SK-N-SH (cell line): ENCODE data around the gene CACNA1E.

ENCODE experiments used
- CTCF ChIP-seq: fragments of 200-600 bp; sonication (generic); IDR thresholded peaks from 2 replicates; pipeline ENCODE4 v1.6.1; 2017; ENCODE audit warnings: antibody characterized with exemption, mild to moderate bottlenecking, moderate library complexity
- EZH2phosphoT487 ChIP-seq: fragments of 200-600 bp; sonication (generic); IDR thresholded peaks from 2 replicates; pipeline ENCODE4 v1.6.1; 2017; ENCODE audit warnings: low read depth, mixed run types, mild to moderate bottlenecking, antibody characterized with exemption, moderate library complexity, borderline replicate concordance
- TEAD4 ChIP-seq: IDR thresholded peaks from 2 replicates; pipeline ENCODE4 v1.4.0; 2012; ENCODE audit warnings: mild to moderate bottlenecking, borderline replicate concordance; ENCODE audit not compliant: insufficient read depth
- YY1 ChIP-seq: IDR thresholded peaks from 2 replicates; pipeline ENCODE4 v1.4.0; 2012; ENCODE audit warnings: low read depth, mild to moderate bottlenecking
- ZBTB33 ChIP-seq: IDR thresholded peaks from 2 replicates; pipeline ENCODE4 v1.4.0; 2012; ENCODE audit warnings: low read depth, borderline replicate concordance
- TF ChIP-seq, protein P1 (sequence below): IDR thresholded peaks from 2 replicates; pipeline ENCODE4; 2012
- TF ChIP-seq, protein P2 (sequence below): IDR thresholded peaks from 2 replicates; pipeline ENCODE4 v1.6.1; 2012; ENCODE audit warnings: mild to moderate bottlenecking, low read depth, low read length, moderate library complexity

GRCh38 chr1:181517181-181517875, 34.0 kb downstream of the CACNA1E start:
- TF ChIP-seq, protein P1, sequence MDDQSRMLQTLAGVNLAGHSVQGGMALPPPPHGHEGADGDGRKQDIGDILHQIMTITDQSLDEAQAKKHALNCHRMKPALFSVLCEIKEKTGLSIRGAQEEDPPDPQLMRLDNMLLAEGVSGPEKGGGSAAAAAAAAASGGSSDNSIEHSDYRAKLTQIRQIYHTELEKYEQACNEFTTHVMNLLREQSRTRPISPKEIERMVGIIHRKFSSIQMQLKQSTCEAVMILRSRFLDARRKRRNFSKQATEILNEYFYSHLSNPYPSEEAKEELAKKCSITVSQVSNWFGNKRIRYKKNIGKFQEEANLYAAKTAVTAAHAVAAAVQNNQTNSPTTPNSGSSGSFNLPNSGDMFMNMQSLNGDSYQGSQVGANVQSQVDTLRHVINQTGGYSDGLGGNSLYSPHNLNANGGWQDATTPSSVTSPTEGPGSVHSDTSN: no peak
- TF ChIP-seq, protein P2, sequence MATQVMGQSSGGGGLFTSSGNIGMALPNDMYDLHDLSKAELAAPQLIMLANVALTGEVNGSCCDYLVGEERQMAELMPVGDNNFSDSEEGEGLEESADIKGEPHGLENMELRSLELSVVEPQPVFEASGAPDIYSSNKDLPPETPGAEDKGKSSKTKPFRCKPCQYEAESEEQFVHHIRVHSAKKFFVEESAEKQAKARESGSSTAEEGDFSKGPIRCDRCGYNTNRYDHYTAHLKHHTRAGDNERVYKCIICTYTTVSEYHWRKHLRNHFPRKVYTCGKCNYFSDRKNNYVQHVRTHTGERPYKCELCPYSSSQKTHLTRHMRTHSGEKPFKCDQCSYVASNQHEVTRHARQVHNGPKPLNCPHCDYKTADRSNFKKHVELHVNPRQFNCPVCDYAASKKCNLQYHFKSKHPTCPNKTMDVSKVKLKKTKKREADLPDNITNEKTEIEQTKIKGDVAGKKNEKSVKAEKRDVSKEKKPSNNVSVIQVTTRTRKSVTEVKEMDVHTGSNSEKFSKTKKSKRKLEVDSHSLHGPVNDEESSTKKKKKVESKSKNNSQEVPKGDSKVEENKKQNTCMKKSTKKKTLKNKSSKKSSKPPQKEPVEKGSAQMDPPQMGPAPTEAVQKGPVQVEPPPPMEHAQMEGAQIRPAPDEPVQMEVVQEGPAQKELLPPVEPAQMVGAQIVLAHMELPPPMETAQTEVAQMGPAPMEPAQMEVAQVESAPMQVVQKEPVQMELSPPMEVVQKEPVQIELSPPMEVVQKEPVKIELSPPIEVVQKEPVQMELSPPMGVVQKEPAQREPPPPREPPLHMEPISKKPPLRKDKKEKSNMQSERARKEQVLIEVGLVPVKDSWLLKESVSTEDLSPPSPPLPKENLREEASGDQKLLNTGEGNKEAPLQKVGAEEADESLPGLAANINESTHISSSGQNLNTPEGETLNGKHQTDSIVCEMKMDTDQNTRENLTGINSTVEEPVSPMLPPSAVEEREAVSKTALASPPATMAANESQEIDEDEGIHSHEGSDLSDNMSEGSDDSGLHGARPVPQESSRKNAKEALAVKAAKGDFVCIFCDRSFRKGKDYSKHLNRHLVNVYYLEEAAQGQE: no peak
- TF ChIP-seq CTCF: no peak
- no peak for TF ChIP-seq YY1
- no peak for TF ChIP-seq EZH2phosphoT487
- TF ChIP-seq TEAD4: no peak
- TF ChIP-seq ZBTB33: no peak
